Heart left ventricle (tissue), 16 donors: ENCODE data around the gene C11orf16. TPM values are rescaled to one million over a fixed set of nuclear protein-coding genes. Genes with fewer than 3 reads are reported as not detected.
A peak's percentile ranks its signal among the peaks of the same experiment; 100 is the strongest.

Source experiments
- ATAC-seq, 4 donors: fragments of 200-7000 bp; cut with Tn5 transposase; one replicate each; pipeline ENCODE4 v1.9.1; 2020 to 2022; ENCODE audit warnings: moderate library complexity in 4 of 4, mild to moderate bottlenecking in 3 of 4, moderate number of reproducible peaks in 1 of 4
- DNase-seq, 5 donors: peaks; one replicate each; pipeline ENCODE4 v3.0.0-alpha.2; 2020
- H3K27ac ChIP-seq, 12 donors: fragments of 200-600 bp; sonication (generic) in 4 of 12; one replicate each; pipeline versions ENCODE4 v1.5.0 to v1.8.0; 2016 to 2022; ENCODE audit warnings: mild to moderate bottlenecking in 2 of 12
- H3K27me3 ChIP-seq, 9 donors: fragments of 200-600 bp; sonication (generic) in 2 of 9; one replicate each; pipeline versions ENCODE4 v1.5.1 to v1.8.0; 2016 to 2022; ENCODE audit warnings: mild to moderate bottlenecking in 3 of 9
- H3K36me3 ChIP-seq, 9 donors: fragments of 200-600 bp; sonication (generic) in 2 of 9; one replicate each; pipeline versions ENCODE4 v1.5.0 to v1.8.0; 2018 to 2022; ENCODE audit warnings: mild to moderate bottlenecking in 2 of 9
- H3K4me1 ChIP-seq, 12 donors: fragments of 200-600 bp; sonication (generic) in 4 of 12; one replicate each; pipeline versions ENCODE4 v1.5.0 to v1.8.0; 2016 to 2022; ENCODE audit warnings: mild to moderate bottlenecking in 3 of 12
- H3K4me3 ChIP-seq, 12 donors: fragments of 200-600 bp; sonication (generic) in 4 of 12; one replicate each; pipeline versions ENCODE4 v1.5.0 to v1.8.0; 2017 to 2022; ENCODE audit warnings: mild to moderate bottlenecking in 9 of 12, moderate library complexity in 4 of 12
- H3K9me3 ChIP-seq, 12 donors: fragments of 200-600 bp; sonication (generic) in 4 of 12; one replicate each; pipeline versions ENCODE4 v1.5.0 to v1.8.0; 2016 to 2022; ENCODE audit warnings: mild to moderate bottlenecking in 1 of 12
- CTCF ChIP-seq, 12 donors: fragments of 200-600 bp; sonication (generic) in 4 of 12; IDR thresholded peaks; one replicate each; pipeline versions ENCODE4 v1.5.0 to v1.8.0; 2018 to 2022; ENCODE audit warnings: antibody characterized with exemption in 12 of 12, mild to moderate bottlenecking in 5 of 12
- POLR2A ChIP-seq, 2 donors: fragments of 450-650 bp; IDR thresholded peaks; one replicate each; pipeline ENCODE4 v1.6.1; 2017; ENCODE audit warnings: antibody characterized with exemption in 2 of 2, mild to moderate bottlenecking in 2 of 2, moderate library complexity in 2 of 2
- WGBS, 4 donors: extraction: QIAGEN DNeasy Blood & Tissue Kit in 2 of 4; methylation state at CpG; one replicate each; pipeline versions ENCODE4 v1.1.5 to v1.1.7; 2013 to 2018; 5-methylcytosine and 5-hydroxymethylcytosine counted together
- intact Hi-C, 10 donors: fragments of 100-400 bp; cut with DNase I; formaldehyde crosslinking; loops; one replicate each; pipeline versions ENCODE4 v1.11.1 to v1.14.2; 2022
- polyA plus RNA-seq, 2 donors: library from polyadenylated mRNA; stranded (reverse); fragments of 200-250 nt; gene quantifications; one replicate each; pipeline ENCODE4 v1.2.3, GENCODE V29; 2013
- total RNA-seq, 9 donors: library from RNA; depleted of rRNA in 2 of 9; stranded (reverse); fragments of >200 nt in 2 of 9; fragmentation: NEBNext Ultra II Directional in 3 of 9; extraction: Animal tissue kit (Norgen Biotek cat#: 25700) in 3 of 9; gene quantifications; one replicate each; pipeline versions ENCODE4 v1.1.0 to v1.2.4, GENCODE V29; 2016 to 2023
- donor health status: ischemic (EF 13 %, LVEDD 7.1; RV severe dilation, severe dysfunction).
- donor health status: healthy with polysubstance abuse.
- donor health status: DM: no; HTN: yes; CAD: no.
- donor health status: DM: no; HTN: no; CAD: no.
- donor health status: ischemic (EF 25% LVEDD 6.9; RV normal size, moderate dysfunction).
- donor health status: ischemic (EF 25% LVEDD 5.7; RV mildly dilated, moderate dysfunction).
- donor health status: healthy.
- donor health status: DM: yes; HTN: yes; CAD: no.
- donor health status: ischemic (EF 35%, LVEDD 5.7; RV mildly dilated, moderate dysfunction).
- donor health status: nonischemic (EF 11% LVEDD 7.7; RV severe dilation, severe dysfunction).
- donor health status: DM: yes; HTN: yes; CAD: no.
- donor health status: PGD.
- donor health status: ischemic (EF 29% LVEDD 5.4; RV normal size, mild dysfunction).
- donor health status: nonischemic (EF 23%, LVEDD 6.1; RV moderate dilation, normal function).

Gene C11orf16
- total and polyA plus RNA-seq, 11 donors = not detected

DNA sequence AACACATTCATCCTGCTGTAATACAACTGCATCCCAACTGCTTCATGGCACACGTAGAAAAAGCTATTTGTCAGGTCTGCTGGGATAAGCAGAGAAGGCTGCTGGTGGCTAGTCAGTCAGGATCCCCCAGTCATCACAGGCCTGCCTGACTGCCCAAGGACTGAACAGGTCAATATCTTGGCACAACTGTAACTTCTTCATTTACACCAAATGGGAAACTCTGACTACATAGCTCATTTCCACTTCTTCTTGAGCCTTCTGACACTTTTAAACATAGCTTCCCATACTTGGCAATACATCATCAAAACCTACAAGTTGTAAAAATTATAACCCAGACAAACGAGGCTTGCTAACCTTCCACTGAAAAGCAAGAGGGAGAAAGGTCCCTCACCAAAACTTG lies 28.7 kb upstream of the C11orf16 start:
- ATAC-seq (no peak), DNase-seq (no peak)
- H3K4me1 ChIP-seq = peaks cover 0 to 43% (median 31%) of the 10 kb centered on the region in 12 donors
- H3K36me3 ChIP-seq = peaks cover 0 to 25% (median 9%) of the 10 kb centered on the region in 9 donors
- H3K4me3 ChIP-seq = no peak overlapping the region
- no peaks in the 10 kb centered on the region for H3K9me3 ChIP-seq
- 41 to 72% (median 51%) methylated on average over 2 of the region's 2 CpGs for WGBS, 4 donors
- H3K27ac ChIP-seq = no peak overlapping the region
- TF ChIP-seq POLR2A (IDR thresholded peaks at IDR 0.05) (no peak), CTCF (IDR thresholded peaks at IDR 0.05) (no peak)
- H3K27me3 ChIP-seq = no peaks in the 10 kb centered on the region
- intact Hi-C loops = loop anchor here in 9 of 10 donors (5.0 to 10.0 kb wide), 6 partner anchors 44 to 279 kb away; partner anchors contain the start of genes AKIP1 (in 6 of the 9), RPL27A (in 5 of the 9) and TRIM66 (in 5 of the 9)

- no peaks in the 10 kb centered on the region for H3K9me3 ChIP-seq
- peak overlapping the region in 1 of 12 donors; percentile 10 for H3K4me3 ChIP-seq
- H3K27ac ChIP-seq = peak overlapping the region in 5 of 12 donors; percentile 2 to 50 (median 19)
- H3K27me3 ChIP-seq = no peaks in the 10 kb centered on the region
- ATAC-seq = peak in 3 of 4 donors; percentile 27 to 31 (median 30)
- H3K4me1 ChIP-seq = peaks cover 0 to 30% (median 25%) of the 10 kb centered on the region in 12 donors
- DNase-seq = peak in 2 of 5 donors; percentile 31 to 38
- intact Hi-C loops = loop anchor here in 9 of 10 donors (5.0 to 10.0 kb wide), 7 partner anchors 42 to 622 kb away; partner anchors contain the start of genes AKIP1 (in 6 of the 9), RPL27A (in 6 of the 9) and TRIM66 (in 6 of the 9)
- peaks cover 0 to 42% (median 27%) of the 10 kb centered on the region in 9 donors for H3K36me3 ChIP-seq
- WGBS, 4 donors = 14 to 56% (median 42%) methylated on average over 2 of the region's 2 CpGs
- TF ChIP-seq POLR2A (IDR thresholded peaks at IDR 0.05) (no peak), CTCF (IDR thresholded peaks at IDR 0.05) (peak; percentile 36 to 73 (median 58))
Measured at GRCh38 chr11:8959546-8960166, 26.9 kb upstream of the C11orf16 start.

DNA sequence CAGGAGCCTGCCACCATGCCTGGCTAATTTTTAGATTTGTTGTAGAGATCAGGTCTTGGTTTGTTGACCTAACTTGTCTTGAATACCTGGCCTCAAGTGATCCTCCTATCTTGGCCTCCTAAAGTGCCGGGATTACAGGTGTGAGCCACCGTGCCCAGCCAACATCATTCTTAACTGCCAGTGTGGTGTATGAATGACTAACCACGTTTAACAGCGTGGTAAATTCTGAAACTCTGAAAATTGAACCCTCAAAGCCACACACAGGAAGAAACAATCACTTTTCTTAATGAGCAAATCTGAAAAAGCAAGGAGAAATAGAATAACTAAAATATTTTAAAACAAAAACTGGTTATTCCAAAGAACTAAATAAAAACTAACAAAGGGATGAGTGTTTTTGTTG lies 24.1 kb upstream of the C11orf16 start:
- TF ChIP-seq POLR2A (IDR thresholded peaks at IDR 0.05) (no peak), CTCF (IDR thresholded peaks at IDR 0.05) (no peak)
- H3K27ac ChIP-seq = no peak overlapping the region
- H3K4me3 ChIP-seq = no peak overlapping the region
- intact Hi-C loops = loop anchor here in 4 of 10 donors (5.0 to 10.0 kb wide), 4 partner anchors 40 to 620 kb away; partner anchors contain the start of genes RPL27A (in 1 of the 4) and TRIM66 (in 1 of the 4)
- peaks cover 0 to 16% (median 10%) of the 10 kb centered on the region in 12 donors for H3K4me1 ChIP-seq
- no peaks in the 10 kb centered on the region for H3K27me3 ChIP-seq
- no peaks in the 10 kb centered on the region for H3K9me3 ChIP-seq
- 89 to 94% (median 92%) methylated on average over 4 of the region's 4 CpGs for WGBS, 4 donors
- no peak for ATAC-seq
- DNase-seq = no peak
- peaks cover 0 to 70% (median 54%) of the 10 kb centered on the region in 9 donors for H3K36me3 ChIP-seq

- ATAC-seq (no peak), DNase-seq (no peak)
- Histone ChIP-seq H3K9me3 (no peaks in the 10 kb centered on the region), H3K36me3 (peaks cover 0 to 78% (median 64%) of the 10 kb centered on the region in 9 donors), H3K27ac (no peak overlapping the region), H3K4me1 (no peaks in the 10 kb centered on the region), H3K27me3 (no peaks in the 10 kb centered on the region), H3K4me3 (no peak overlapping the region)
- no peak for TF ChIP-seq CTCF (IDR thresholded peaks at IDR 0.05)
- TF ChIP-seq POLR2A (IDR thresholded peaks at IDR 0.05) = no peak
- 66 to 70% (median 66%) methylated on average over 3 of the region's 3 CpGs for WGBS, 4 donors
- intact Hi-C loops = loop anchor here in 1 of 10 donors (10.0 kb wide), 1 partner anchor 714 kb away; no protein-coding TSS in a partner anchor
Measured at GRCh38 chr11:8948886-8949285, 16.1 kb upstream of the C11orf16 start.
